Measurements from ENCODE around the gene ESYT1.

DNA sequence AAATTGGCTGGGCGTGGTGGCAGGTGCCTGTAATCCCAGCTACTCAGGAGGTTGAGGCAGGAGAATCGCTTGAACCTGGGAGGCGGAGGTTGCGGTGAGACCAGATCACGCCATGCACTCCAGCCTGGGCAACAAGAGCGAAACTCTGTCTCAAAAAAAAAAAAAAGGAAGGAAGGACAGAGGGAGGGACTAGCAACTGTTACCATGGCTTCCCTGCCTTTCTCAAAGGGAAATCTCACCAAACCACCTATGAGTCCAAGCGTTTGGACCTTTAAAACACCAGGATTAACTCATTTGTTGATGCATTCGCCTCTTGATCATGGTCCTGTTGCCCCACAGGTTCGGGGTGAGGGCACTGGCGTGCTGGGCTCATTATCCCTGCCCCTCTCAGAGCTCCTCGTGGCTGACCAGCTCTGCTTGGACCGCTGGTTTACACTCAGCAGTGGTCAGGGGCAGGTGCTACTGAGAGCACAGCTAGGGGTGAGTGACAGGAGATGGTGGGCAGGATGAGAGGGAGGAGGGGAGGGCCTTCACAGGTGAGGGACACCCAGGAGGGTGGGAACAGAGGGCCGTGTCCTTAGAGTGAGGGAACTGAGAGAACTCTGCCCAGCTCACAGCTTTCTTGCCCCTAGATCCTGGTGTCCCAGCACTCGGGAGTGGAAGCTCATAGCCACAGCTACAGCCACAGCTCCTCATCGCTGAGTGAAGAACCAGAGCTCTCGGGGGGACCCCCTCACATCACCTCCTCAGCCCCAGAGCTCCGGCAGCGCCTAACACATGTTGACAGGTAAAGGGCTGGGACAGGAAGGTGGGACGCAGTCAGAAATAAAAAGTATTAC, 14.1 kb downstream of the ESYT1 start:
- TF ChIP-seq CTCF (IDR thresholded peaks at IDR 0.05) = no peak
- TF ChIP-seq POLR2AphosphoS5 (IDR thresholded peaks at IDR 0.05) = no peak
